Cardiac septum (tissue), 1 donor: ENCODE measurements around the gene OPRL1. TPM values are rescaled to one million over a fixed set of nuclear protein-coding genes. Genes with fewer than 3 reads are reported as not detected.

Experiments used
- DNase-seq: peaks from one replicate; pipeline ENCODE4 v3.0.0-alpha.2; 2020; ENCODE audit warnings: low spot score
- intact Hi-C: fragments of 100-400 bp; cut with DNase I; formaldehyde crosslinking; loops from one replicate; pipeline ENCODE4 v1.14.0; 2022
- long read RNA-seq: library from polyadenylated mRNA; unstranded; transcript quantifications from one replicate; pipeline ENCODE4 v2.0.0, GENCODE V29; 2021
- total RNA-seq: library from RNA; stranded (reverse); fragmentation: NEBNext Ultra II Directional; extraction: Animal tissue kit (Norgen Biotek cat#: 25700); gene quantifications from one replicate; pipeline ENCODE4 v1.2.1, GENCODE V29; 2021
- donor health status: DM: no; HTN: no; CAD: no.

OPRL1 gene
- total RNA-seq = 0.48 TPM
- long read RNA-seq, partial matches to known transcripts = 2 of 2 reads
- long read RNA-seq, other reads (novel, unspliced or antisense) = 0 of 2 reads

- DNase-seq = no peak
- intact Hi-C loops = no loop called here
Observed at GRCh38 chr20:64080013-64080812, at the start of gene OPRL1. Gene OPRL1 (plus strand): TSS chr20:64080082. CDS start chr20:64092721, 12,639 bp downstream.

GRCh38 chr20:64030371-64031134 lies 49.3 kb upstream of the OPRL1 start:
- intact Hi-C loops = no loop called here
- DNase-seq = no peak

GRCh38 chr20:64031822-64032314 lies 48.0 kb upstream of the OPRL1 start:
- no peak for DNase-seq
- intact Hi-C loops = no loop called here

GRCh38 chr20:64032706-64033624 lies 46.9 kb upstream of the OPRL1 start:
- intact Hi-C loops = no loop called here
- DNase-seq = no peak

GRCh38 chr20:64033981-64034493 lies 45.8 kb upstream of the OPRL1 start:
- intact Hi-C loops = no loop called here
- DNase-seq = no peak

- no peak for DNase-seq
- intact Hi-C loops = no loop called here
Observed at GRCh38 chr20:64035066-64035932, 44.6 kb upstream of the OPRL1 start.

GRCh38 chr20:64035933-64036345 lies 43.9 kb upstream of the OPRL1 start, which contains the start of gene C20orf204:
Gene C20orf204 (plus strand): TSS chr20:64036182. CDS start chr20:64036324, 142 bp downstream.
- intact Hi-C loops = no loop called here
- no peak for DNase-seq

GRCh38 chr20:64036346-64037198 lies 43.3 kb upstream of the OPRL1 start:
- intact Hi-C loops = no loop called here
- DNase-seq = no peak

GRCh38 chr20:64037199-64037497 lies 42.7 kb upstream of the OPRL1 start:
- DNase-seq = no peak

GRCh38 chr20:64037498-64038213 lies 42.2 kb upstream of the OPRL1 start:
- intact Hi-C loops = loop anchor here (2.0 kb wide), 1 partner anchor 17 kb away; no protein-coding TSS in a partner anchor
- no peak for DNase-seq

More at GRCh38 chr20:64037199-64037497, 42.7 kb upstream of the OPRL1 start:
- intact Hi-C loops = no loop called here

GRCh38 chr20:64038224-64038564 lies 41.7 kb upstream of the OPRL1 start:
- DNase-seq = no peak
- intact Hi-C loops = loop anchor here (2.0 kb wide), 1 partner anchor 17 kb away; no protein-coding TSS in a partner anchor

- DNase-seq = no peak
- intact Hi-C loops = loop anchor here (1.0 to 2.0 kb wide), 2 partner anchors 16 to 82 kb away; no protein-coding TSS in a partner anchor
Observed at GRCh38 chr20:64038565-64039292, 41.2 kb upstream of the OPRL1 start.

- DNase-seq = peak; percentile 85
- intact Hi-C loops = loop anchor here (1.0 to 2.0 kb wide), 2 partner anchors 15 to 81 kb away; no protein-coding TSS in a partner anchor
Observed at GRCh38 chr20:64039293-64040160, 40.4 kb upstream of the OPRL1 start.

- no peak for DNase-seq
- intact Hi-C loops = no loop called here
Observed at GRCh38 chr20:64040231-64041039, 39.4 kb upstream of the OPRL1 start.
